Sigmoid colon (tissue), 7 donors: ENCODE data around the gene MPND. TPM values are rescaled to one million over a fixed set of nuclear protein-coding genes. Genes with fewer than 3 reads are reported as not detected.

Experiments
- DNase-seq: peaks from one replicate; pipeline ENCODE4 v3.0.0-alpha.2; 2019
- H3K27ac ChIP-seq, 4 donors: fragments of 200-600 bp; sonication (generic); one replicate each; pipeline ENCODE4 v1.5.1; 2016 to 2019; ENCODE audit warnings: mild to moderate bottlenecking in 1 of 4
- H3K27me3 ChIP-seq, 3 donors: fragments of 200-600 bp; sonication (generic); one replicate each; pipeline ENCODE4 v1.5.1; 2019; ENCODE audit warnings: mild to moderate bottlenecking in 1 of 3
- H3K36me3 ChIP-seq, 4 donors: fragments of 200-600 bp; sonication (generic); one replicate each; pipeline ENCODE4 v1.5.1; 2016 to 2019
- H3K4me1 ChIP-seq, 4 donors: fragments of 200-600 bp; sonication (generic); one replicate each; pipeline ENCODE4 v1.5.1; 2017 to 2019
- H3K4me3 ChIP-seq, 4 donors: fragments of 200-600 bp; sonication (generic); one replicate each; pipeline ENCODE4 v1.5.1; 2017 to 2019; ENCODE audit warnings: mild to moderate bottlenecking in 2 of 4, moderate library complexity in 1 of 4
- H3K9me3 ChIP-seq, 4 donors: fragments of 200-600 bp in 3 of 4; sonication (generic) in 3 of 4; one replicate each; pipeline versions ENCODE4 v1.5.1 to v1.6.1; 2013 to 2019
- EP300 ChIP-seq, 4 donors: sonication (generic); formaldehyde crosslinking; IDR thresholded peaks; one replicate each; pipeline ENCODE4 v1.6.1; 2017; ENCODE audit warnings: antibody characterized with exemption in 4 of 4
- POLR2A ChIP-seq, 2 donors: fragments of 450-650 bp; IDR thresholded peaks; one replicate each; pipeline ENCODE4 v1.6.1; 2016; ENCODE audit warnings: antibody characterized with exemption in 2 of 2, mild to moderate bottlenecking in 2 of 2, moderate library complexity in 2 of 2
- POLR2AphosphoS5 ChIP-seq, 4 donors: sonication (generic); formaldehyde crosslinking; IDR thresholded peaks; one replicate each; pipeline ENCODE4 v1.6.1; 2017; ENCODE audit warnings: antibody characterized with exemption in 4 of 4
- WGBS, 2 donors: extraction: QIAGEN DNeasy Blood & Tissue Kit; methylation state at CpG; one replicate each; pipeline ENCODE4 v1.1.7; 2013; 5-methylcytosine and 5-hydroxymethylcytosine counted together
- intact Hi-C: fragments of 100-400 bp; cut with DNase I; formaldehyde crosslinking; loops from one replicate; pipeline ENCODE4 v1.15.1; 2023
- polyA plus RNA-seq, 3 donors: library from polyadenylated mRNA; stranded (reverse); fragments of 200-250 nt; gene quantifications; one replicate each; pipeline ENCODE4 v1.2.3, GENCODE V29; 2013
- total RNA-seq, 4 donors: library from RNA; depleted of rRNA; stranded (reverse); fragments of >200 nt; gene quantifications; one replicate each; pipeline ENCODE4 v1.1.0, GENCODE V29; 2016
- TF ChIP-seq, protein P1 (sequence below), 4 experiments: fragments of 450-650 bp in 3 of 4; fragments of 200-600 bp in 1 of 4; IDR thresholded peaks; one replicate each; pipeline ENCODE4 v1.5.1; 2016 to 2019; ENCODE audit warnings: antibody characterized with exemption in 4 of 4, mild to moderate bottlenecking in 3 of 4, moderate library complexity in 2 of 4
- donor health status: healthy with polysubstance abuse.
- donor health status: Bipolar disorder and iron deficiency.
- donor health status: healthy.

Gene MPND
- total and polyA plus RNA-seq, 7 donors, result 8.6 to 65.2 (median 13.3) TPM

DNA sequence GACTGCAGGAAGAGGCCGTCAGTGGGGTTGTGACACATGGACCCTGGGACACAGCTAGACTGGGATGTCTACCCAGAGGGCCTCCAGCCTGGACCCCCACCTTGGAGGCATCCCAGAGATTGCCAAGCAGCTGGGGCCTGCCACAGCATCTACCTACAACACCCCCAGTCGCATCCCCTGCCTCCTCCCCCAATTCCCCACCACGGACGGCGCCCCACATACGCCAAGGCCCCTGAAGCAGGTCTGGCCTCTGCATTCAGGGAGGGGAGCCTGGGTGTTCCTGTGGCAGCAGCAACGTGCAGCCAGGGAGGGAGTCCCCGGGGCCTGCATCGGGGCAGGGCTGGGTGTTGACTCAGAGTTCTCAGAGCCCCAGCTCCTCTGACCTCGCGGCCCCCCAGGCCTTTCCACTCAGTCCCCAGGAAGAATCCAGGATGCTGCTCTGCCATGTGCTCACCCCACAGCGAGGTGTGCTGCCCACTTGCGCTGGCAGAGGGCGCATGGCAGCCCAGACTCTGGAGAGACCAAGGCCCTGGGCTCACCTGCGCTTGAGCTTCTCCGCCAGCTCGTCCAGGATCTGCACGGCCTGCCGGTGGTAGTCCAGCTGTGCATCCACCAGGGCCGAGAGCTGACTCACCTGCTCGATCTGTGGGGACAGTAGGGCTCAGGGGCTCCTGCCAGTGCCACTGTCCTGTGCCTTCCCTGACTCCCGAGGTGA is 19.6 kb downstream of the MPND start:
- no peak for DNase-seq
- Histone ChIP-seq H3K27me3 (no peaks in the 10 kb centered on the region), H3K27ac (no peak overlapping the region), H3K36me3 (peaks cover 26 to 78% (median 48%) of the 10 kb centered on the region in 4 donors), H3K9me3 (no peaks in the 10 kb centered on the region), H3K4me3 (no peak overlapping the region), H3K4me1 (peaks cover 3 to 25% (median 12%) of the 10 kb centered on the region in 4 donors)
- TF ChIP-seq EP300 (IDR thresholded peaks at IDR 0.05) (no peak), POLR2A (IDR thresholded peaks at IDR 0.05) (no peak), POLR2AphosphoS5 (IDR thresholded peaks at IDR 0.05) (no peak)
- TF ChIP-seq, protein P1, sequence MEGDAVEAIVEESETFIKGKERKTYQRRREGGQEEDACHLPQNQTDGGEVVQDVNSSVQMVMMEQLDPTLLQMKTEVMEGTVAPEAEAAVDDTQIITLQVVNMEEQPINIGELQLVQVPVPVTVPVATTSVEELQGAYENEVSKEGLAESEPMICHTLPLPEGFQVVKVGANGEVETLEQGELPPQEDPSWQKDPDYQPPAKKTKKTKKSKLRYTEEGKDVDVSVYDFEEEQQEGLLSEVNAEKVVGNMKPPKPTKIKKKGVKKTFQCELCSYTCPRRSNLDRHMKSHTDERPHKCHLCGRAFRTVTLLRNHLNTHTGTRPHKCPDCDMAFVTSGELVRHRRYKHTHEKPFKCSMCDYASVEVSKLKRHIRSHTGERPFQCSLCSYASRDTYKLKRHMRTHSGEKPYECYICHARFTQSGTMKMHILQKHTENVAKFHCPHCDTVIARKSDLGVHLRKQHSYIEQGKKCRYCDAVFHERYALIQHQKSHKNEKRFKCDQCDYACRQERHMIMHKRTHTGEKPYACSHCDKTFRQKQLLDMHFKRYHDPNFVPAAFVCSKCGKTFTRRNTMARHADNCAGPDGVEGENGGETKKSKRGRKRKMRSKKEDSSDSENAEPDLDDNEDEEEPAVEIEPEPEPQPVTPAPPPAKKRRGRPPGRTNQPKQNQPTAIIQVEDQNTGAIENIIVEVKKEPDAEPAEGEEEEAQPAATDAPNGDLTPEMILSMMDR (IDR thresholded peaks at IDR 0.05), result no peak
- 80 to 84% methylated on average over 22 of the region's 22 CpGs for WGBS, 2 donors
- intact Hi-C loops, result no loop called here

DNA sequence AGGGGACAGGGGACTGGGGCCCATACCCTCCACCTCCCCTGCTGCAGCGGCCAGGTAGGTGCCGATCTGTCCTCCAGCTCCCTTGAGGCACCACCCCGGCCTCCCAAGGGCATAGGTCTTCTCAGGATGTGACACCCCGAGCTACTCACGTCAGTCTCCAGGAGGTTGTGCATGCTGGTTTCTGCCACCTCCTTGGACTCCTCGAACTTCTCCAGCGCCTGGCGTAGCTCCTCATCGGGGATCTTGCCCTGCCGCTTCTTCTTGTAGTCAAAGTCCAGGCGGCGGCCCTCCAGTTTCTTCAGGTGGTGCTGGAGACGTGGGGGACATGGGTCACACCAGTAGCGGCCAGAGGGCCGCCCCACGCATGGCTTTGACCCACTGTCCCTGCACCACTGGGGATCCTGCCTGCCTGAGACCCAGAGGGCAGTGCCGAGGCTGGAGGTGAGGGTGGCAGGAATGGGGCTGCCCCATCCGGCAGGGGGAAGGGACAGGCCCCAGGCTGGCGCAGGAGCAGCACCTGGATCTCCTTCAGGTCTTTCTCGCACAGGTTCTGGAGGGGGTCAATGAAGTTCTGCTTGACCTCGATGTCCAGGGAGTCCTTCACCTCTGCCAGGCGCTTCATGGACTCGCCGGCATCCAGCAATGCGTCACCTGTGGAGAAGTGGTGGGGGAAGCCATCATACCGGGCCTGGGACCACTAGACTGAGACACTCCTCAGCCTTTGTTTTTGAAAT is 20.4 kb downstream of the MPND start:
- H3K36me3 ChIP-seq, result peaks cover 26 to 74% (median 48%) of the 10 kb centered on the region in 4 donors
- no peak for DNase-seq
- intact Hi-C loops, result no loop called here
- no peaks in the 10 kb centered on the region for H3K9me3 ChIP-seq
- peaks cover 3 to 32% (median 19%) of the 10 kb centered on the region in 4 donors for H3K4me1 ChIP-seq
- H3K4me3 ChIP-seq, result no peak overlapping the region
- TF ChIP-seq, protein P1 (IDR thresholded peaks at IDR 0.05), result no peak
- TF ChIP-seq EP300 (IDR thresholded peaks at IDR 0.05) (no peak), POLR2A (IDR thresholded peaks at IDR 0.05) (no peak), POLR2AphosphoS5 (IDR thresholded peaks at IDR 0.05) (no peak)
- no peaks in the 10 kb centered on the region for H3K27me3 ChIP-seq
- H3K27ac ChIP-seq, result no peak overlapping the region
- 92 to 95% methylated on average over 26 of the region's 26 CpGs for WGBS, 2 donors

DNA sequence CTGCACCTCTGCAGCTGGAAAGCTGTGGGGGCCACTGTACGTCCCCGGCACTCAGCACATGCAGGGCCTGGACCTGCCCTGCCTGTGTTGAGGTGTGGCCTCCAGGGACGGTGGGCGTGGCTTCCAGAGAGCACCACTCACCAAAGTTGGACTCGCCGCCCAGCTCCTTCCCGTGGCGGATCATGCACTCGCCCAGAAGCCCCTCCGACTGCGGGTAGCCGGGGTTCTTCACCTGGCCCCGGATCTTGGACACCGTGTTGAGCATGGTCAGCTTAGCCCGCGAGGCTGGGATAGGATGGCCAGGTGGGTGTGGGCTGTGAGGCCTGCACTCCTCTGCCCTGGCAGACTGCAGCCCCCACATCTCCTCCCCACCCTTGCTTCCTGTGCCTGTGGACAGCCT is 22.0 kb downstream of the MPND start:
- Histone ChIP-seq H3K4me1 (peaks cover 3 to 46% (median 35%) of the 10 kb centered on the region in 4 donors), H3K27me3 (no peaks in the 10 kb centered on the region), H3K36me3 (peaks cover 26 to 61% (median 42%) of the 10 kb centered on the region in 4 donors), H3K9me3 (no peaks in the 10 kb centered on the region), H3K27ac (no peak overlapping the region), H3K4me3 (no peak overlapping the region)
- no peak for DNase-seq
- intact Hi-C loops, result no loop called here
- WGBS, 2 donors, result 62 to 89% methylated on average over 16 of the region's 16 CpGs
- no peak for TF ChIP-seq POLR2A (IDR thresholded peaks at IDR 0.05)
- no peak for TF ChIP-seq POLR2AphosphoS5 (IDR thresholded peaks at IDR 0.05)
- TF ChIP-seq EP300 (IDR thresholded peaks at IDR 0.05), result no peak

DNA sequence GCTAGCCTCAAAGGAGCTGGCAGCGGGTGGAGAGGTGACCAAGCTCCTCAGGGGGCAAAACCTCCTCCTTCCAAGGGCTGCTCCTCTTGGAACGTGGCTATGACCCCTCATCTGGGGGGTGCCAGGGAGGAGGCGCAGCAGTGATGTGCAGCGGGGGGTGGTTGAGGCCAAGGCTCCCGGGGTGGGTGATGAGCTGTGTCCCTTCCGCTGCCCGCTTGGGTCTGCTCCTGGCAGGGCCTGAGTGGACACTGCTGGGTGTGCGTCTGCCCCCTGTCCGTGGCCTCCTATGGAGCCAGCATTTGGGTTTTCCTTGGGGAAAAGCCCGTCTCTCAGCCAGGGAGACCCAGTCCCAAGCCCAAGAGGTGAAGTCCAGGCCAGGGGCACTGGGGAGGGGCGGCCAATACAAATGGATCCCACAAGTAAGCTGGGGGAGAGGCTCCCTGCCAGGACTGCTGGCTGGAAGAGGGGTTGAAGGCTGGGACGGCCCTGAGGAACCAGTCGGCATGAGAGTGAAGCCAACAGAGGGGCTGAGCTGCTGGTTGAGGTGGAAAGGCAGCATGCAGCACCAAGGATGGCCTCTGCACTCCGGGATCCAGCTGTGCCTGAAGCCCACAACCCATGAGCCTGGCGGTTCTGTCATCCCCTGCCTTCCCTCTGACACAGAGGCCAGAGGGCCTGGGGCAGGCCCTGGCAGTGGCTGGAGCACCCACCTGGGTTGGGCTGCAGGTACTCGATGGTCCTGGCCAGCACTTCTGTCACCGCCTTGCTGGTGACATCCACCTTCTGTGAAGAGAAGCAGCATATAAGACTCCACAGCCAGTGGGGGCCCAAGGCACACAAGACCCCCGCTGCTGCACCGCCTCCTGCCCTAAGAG is 22.7 kb downstream of the MPND start:
- WGBS, 2 donors, result 94% methylated on average over 19 of the region's 19 CpGs
- Histone ChIP-seq H3K4me1 (peaks cover 3 to 46% (median 41%) of the 10 kb centered on the region in 4 donors), H3K27me3 (no peaks in the 10 kb centered on the region), H3K4me3 (no peak overlapping the region), H3K9me3 (no peaks in the 10 kb centered on the region), H3K27ac (no peak overlapping the region), H3K36me3 (peaks cover 26 to 55% (median 42%) of the 10 kb centered on the region in 4 donors)
- DNase-seq, result no peak
- intact Hi-C loops, result no loop called here
- TF ChIP-seq POLR2A (IDR thresholded peaks at IDR 0.05) (no peak), EP300 (IDR thresholded peaks at IDR 0.05) (no peak), POLR2AphosphoS5 (IDR thresholded peaks at IDR 0.05) (no peak)
- TF ChIP-seq, protein P1 (IDR thresholded peaks at IDR 0.05), result no peak
